Brain pericyte (primary cell): ENCODE measurements around the gene VPS51.

ENCODE experiments used
- DNase-seq: peaks from one replicate; pipeline ENCODE4 v3.0.0-alpha.2; 2012; ENCODE audit warnings: low read depth, low spot score

The VPS51 gene

DNA sequence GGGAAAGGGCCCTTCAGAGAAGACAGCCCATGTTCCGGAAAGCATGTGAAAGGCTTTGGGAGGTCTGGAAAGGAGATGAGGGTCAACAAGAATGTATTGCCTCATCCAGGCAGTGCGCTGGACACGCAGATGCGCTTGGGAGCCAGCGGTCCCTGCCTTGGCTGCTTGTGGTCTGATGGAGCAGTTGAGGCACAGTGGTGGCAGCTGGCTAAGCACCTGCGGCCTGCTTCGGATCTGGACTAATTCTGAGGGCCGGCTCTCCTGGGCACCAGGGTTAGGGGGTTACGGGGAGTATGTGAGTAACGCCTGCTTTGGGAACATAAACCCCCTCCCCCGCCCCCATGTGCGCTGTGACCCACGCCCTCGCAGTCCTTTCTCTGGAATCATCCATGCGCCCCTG, 11.1 kb downstream of the VPS51 start:
- DNase-seq = no peak

DNA sequence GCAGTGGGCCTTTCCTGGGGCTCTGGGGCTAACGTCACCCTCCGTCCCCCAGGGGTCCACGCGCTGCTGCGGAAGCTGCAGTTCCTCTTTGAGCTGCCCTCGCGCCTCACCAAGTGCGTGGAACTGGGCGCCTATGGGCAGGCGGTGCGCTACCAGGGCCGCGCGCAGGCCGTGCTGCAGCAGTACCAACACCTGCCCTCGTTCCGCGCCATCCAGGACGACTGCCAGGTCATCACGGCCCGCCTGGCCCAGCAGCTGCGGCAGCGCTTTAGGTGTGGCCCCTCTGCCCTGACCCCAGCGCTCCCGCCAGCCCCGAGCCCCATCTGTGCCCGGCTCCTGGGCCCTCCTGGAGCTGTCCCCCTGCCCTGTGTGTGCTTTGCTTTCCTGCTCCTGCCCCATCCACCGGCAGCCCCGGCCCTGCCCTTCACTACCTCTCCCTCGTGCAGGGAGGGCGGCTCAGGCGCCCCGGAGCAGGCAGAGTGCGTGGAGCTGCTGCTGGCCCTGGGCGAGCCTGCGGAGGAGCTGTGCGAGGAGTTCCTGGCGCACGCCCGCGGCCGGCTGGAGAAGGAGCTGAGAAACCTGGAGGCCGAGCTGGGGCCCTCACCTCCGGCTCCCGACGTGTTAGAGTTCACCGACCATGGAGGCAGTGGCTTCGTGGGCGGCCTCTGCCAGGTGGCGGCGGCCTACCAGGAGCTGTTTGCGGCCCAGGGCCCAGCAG, 11.9 kb downstream of the VPS51 start:
- no peak for DNase-seq

GRCh38 chr11:65108469-65109123, 12.6 kb downstream of the VPS51 start:
- DNase-seq = no peak

- DNase-seq = no peak
Observed at GRCh38 chr11:65109231-65110198, 13.5 kb downstream of the VPS51 start.

GRCh38 chr11:65110354-65110861, 14.4 kb downstream of the VPS51 start:
- peak; percentile 63 for DNase-seq

DNA sequence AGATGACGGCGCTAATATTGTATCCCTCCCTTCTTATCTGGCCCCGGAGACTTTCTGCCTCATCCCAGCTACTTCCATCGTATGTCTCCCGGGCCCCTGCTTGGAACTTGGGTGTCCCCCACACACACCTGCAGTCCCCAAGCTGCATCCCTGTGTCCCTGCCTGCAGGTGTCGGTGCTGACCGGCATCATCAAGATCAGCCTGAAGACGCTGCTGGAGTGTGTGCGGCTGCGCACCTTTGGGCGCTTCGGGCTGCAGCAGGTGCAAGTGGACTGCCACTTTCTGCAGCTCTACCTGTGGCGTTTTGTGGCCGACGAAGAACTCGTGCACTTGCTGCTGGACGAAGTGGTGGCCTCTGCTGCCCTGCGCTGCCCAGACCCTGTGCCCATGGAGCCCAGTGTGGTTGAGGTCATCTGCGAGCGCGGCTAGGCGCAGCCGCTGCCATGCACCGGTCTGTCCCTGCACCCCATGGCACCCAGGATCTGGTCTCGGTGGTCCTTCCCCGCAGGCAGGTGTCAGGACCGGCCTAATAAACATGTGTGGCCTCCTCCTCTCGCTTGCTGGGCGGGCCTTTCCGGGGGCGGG, 15.2 kb downstream of the VPS51 start:
- no peak for DNase-seq

DNA sequence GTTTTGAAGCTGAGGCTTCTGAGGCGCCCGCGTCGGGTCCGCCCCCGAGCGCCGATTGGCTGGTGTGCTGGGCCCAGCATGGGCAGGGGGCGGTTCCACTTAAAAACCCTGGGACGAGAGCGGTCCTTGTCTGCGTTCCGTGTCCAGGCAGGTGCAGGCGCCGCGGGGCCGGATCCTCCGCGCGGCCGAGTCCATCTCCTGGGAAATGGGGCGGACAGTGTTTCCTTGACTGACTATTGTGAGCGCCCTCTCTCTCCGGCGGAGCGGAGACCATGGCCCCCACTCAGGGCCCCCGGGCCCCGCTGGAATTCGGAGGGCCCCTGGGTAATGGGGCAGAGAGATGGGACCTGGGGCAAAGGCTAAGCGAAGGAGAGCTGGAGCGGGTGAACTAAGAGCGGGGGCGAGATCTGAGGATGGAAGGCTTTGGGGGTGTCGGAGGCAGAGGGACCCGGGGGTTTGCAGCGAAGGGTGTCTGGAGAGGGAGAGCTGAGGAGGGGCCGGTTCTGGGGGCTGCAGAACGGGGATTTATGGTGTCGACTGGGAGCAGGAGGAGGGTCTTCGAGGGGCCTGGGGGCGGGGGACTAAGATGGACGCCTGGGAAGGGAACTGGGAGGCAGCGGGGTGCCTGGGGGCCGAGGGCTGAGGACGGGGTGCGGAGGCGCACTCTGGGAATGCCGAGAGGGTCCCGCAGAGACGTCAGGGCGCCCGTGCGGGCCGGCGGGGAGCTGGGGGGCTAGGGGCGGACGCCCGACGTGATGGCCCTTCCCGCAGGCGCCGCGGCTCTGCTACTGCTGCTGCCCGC, 15.9 kb downstream of the VPS51 start, which contains the start of gene TM7SF2:
TM7SF2 (plus strand) TSS at position 129 of the 802 bp plus-strand sequence; CDS start at position 273, 144 bp downstream.
- DNase-seq = peak; percentile 56

DNA sequence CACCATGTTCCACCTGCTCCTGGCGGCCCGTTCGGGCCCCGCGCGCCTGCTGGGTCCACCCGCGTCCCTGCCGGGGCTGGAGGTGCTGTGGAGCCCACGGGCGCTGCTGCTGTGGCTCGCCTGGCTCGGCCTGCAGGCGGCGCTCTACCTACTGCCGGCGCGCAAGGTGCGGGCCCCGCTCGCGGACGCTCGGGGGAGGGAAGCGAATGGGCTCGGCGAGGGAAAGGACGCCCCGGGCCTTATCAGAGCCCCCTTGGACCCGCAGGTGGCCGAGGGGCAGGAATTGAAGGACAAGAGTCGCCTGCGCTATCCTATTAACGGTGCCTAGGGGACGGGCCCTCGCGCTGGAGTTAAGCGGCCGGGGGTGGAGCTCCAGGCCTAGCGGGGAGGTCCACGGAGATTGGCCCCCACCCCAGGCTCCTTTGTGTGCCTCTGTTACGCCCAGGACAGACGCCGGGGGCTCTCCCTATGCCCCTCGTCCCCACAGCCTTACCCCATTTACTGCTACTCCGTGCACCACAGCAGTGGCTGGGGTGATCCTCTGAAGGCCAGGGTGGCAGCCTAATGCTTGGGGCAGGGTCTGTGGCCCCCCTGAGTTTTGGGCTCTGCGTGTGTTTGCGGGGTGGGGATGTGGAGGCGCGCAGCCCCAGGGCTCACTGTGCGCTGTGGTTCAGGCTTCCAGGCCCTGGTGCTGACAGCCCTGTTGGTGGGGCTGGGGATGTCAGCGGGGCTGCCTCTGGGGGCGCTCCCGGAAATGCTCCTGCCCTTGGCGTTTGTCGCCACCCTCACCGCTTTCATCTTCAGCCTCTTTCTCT, 16.7 kb downstream of the VPS51 start:
- DNase-seq = no peak

- DNase-seq = no peak
Observed at GRCh38 chr11:65113361-65113756, 17.3 kb downstream of the VPS51 start.

GRCh38 chr11:65113839-65114238, 17.8 kb downstream of the VPS51 start:
- no peak for DNase-seq

DNA sequence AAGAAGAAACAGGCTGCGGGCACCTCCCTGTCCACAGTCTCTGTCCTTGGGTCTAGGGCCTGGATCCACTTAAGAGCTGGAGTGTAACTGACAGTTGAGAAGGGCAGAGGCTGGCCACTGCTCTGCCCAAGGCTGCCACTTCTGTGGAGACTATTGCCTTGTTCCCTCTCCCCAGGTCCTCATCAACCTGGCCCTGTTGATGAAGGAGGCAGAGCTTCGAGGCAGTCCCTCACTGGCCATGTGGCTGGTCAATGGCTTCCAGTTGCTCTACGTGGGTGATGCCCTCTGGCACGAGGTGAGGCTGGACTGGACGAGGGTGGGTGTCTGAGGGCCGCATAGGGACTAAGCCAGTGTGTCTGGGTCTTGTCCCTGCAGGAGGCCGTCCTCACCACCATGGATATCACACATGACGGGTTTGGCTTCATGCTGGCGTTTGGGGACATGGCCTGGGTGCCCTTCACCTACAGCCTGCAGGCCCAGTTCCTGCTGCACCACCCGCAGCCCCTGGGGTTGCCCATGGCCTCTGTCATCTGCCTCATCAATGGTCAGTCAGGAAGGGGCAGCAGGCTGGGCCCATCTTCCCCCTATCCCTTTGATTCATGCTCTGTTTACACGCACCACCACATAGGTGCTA, 18.6 kb downstream of the VPS51 start:
- no peak for DNase-seq

DNA sequence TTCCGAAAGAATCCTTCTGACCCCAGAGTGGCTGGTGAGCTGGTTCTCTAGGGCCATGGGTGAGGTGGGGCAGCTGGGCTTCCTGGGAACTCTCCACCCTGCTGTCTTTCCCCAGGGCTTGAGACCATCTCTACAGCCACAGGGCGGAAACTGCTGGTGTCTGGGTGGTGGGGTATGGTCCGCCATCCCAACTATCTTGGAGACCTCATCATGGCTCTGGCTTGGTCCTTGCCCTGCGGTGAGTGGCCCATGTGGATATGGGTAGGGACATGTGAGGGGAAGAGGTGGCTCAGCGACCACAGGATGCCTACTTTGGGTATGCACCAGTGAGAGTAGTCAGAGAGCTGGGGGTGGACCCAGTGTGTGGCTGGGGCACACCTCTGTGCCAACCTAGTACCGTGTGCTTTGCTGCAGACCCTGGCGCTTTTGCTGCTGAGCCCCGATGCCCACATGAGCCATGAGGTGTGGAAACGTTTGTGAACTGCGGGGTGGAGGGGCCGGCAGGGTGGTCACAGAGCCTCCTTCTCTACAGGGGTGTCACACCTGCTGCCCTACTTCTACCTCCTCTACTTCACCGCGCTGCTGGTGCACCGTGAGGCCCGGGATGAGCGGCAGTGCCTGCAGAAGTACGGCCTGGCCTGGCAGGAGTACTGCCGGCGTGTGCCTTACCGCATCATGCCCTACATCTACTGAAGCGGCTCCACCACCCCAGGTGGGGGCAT, 19.5 kb downstream of the VPS51 start:
- DNase-seq = no peak

DNA sequence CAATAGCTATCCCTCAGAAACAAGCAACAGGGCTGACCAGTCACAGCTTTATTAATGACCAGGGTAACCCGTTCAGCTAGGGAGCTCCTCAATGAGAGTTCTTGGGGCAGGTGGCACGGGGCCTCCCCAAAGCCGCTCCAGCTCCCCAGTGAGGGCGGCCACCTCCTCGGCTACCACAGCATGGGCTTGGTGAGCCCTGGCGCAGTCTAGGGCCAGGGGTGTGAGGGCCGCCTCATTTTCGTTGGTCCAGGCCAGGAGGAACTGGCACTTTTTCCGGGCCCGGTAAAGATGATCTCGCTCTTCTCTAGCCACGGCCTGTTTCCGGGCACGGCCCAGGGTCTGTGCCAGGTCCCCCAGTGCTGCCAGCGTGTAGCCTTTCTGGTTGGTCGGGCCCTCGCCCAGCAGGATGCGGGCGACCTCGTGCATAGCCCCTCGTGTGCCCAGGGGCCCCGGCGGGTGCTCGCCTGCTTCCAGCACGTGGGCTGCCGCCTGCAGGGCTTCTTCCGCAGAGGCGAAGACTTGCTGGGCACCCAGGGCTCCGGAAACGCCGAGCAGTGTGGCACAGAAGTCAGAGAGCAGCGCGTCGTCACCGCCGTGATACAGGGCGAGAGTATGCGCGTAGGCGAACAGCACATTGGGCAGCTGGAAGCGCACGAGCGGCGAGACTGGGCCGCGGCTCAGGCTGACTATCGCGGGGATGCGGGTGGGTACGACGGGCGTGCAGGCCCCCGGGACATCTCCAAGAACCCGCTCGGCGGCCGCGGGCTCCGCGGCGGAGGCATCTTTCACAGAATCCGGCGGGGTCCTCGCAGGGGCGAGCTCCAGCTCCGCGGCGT, 20.6 kb downstream of the VPS51 start:
- no peak for DNase-seq

GRCh38 chr11:65117206-65118096, 21.4 kb downstream of the VPS51 start, which contains the start of gene ZNHIT2:
Gene ZNHIT2 (minus strand): TSS chr11:65117701. CDS start chr11:65117653, 48 bp downstream.
- peak; percentile 97 for DNase-seq

DNA sequence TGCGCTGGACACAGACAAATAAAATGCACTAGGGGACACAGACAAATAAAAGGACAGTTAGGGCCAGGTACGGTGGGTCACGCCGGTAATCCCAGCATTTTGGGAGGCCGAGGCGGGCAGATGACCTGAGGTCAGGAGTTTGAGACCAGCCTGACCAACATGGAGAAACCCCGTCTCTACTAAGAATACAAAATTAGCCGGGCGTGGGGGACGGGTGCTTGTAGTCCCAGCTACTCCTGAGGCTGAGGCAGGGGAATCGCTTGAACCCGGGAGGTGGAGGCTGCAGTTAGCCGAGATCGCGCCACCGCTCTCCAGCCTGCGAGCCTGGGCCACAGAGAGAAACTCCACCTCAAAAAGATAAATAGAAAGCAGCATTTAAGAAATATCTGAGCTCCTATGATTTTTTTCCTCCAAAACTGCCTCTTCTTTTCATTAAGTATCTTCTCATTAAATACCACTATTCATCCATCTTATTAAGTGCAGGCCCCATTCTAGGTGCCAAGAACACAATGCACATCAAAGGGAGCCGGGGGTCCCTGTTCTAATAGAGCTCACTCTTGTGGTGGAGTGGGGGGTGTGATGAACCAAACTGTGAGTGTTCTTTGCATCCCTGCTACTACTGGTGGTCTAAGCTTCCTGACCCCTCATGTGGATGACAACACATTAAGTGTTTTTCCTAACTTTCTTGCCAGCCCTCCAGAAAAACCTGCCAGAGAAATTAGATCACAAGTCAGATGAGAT, 22.3 kb downstream of the VPS51 start:
- no peak for DNase-seq
